ENCODE data around the gene DYNLT4. TPM values are rescaled to one million over a fixed set of nuclear protein-coding genes. Genes with fewer than 3 reads are reported as not detected.

DYNLT4 gene
- total and polyA plus RNA-seq, 2 of the 13 experiments (the other 11 are each of a cell fraction or from before 2014, with no cell fraction given): 0.77 TPM; not detected in 1

GRCh38 chr1:44819608-44820327 is 12.6 kb upstream of the DYNLT4 start (continued):
- TF ChIP-seq NFYB (CRISPR knock-in tag; IDR thresholded peaks at IDR 0.05) (no peak; the same call in 1 of the 2 replicates), KAT8 (CRISPR knock-in tag; IDR thresholded peaks at IDR 0.05) (peak; percentile 69), ZNF331 (CRISPR knock-in tag; IDR thresholded peaks at IDR 0.05) (peak; percentile 61; the same call in 1 of the 2 replicates), ZFP41 (CRISPR knock-in tag; IDR thresholded peaks at IDR 0.05; ENCODE audit: borderline replicate concordance) (peak; percentile 76; the same call in 1 of the 2 replicates), DDIT3 (CRISPR knock-in tag; IDR thresholded peaks at IDR 0.05) (no peak), HDAC6 (IDR thresholded peaks at IDR 0.05; ENCODE audit: low read depth, low read length) (peak; percentile 88; the same call in 1 of the 2 replicates), AGO1 (IDR thresholded peaks at IDR 0.05; ENCODE audit: low read depth, low read length, poor library complexity, severe bottlenecking) (peak; percentile 84), ZNF598 (CRISPR knock-in tag; IDR thresholded peaks at IDR 0.05; ENCODE audit: borderline replicate concordance) (no peak; the same call in none of the 2 replicates), TBP (CRISPR knock-in tag; IDR thresholded peaks at IDR 0.05) (no peak), ELF3 (CRISPR knock-in tag; IDR thresholded peaks at IDR 0.05) (peak; percentile 97), ZKSCAN8 (CRISPR knock-in tag; IDR thresholded peaks at IDR 0.05; ENCODE audit: borderline replicate concordance) (0 out of 2 replicates have a peak, but pooled peaks have one; percentile 55), MEIS1 (CRISPR knock-in tag; IDR thresholded peaks at IDR 0.05; ENCODE audit: borderline replicate concordance) (0 out of 2 replicates have a peak, but pooled peaks have one; percentile 45), ZNF276 (CRISPR knock-in tag; IDR thresholded peaks at IDR 0.05; ENCODE audit: low read depth) (0 out of 2 replicates have a peak, but pooled peaks have one; percentile 53), ZNF704 (CRISPR knock-in tag; IDR thresholded peaks at IDR 0.05; ENCODE audit: borderline replicate concordance) (0 out of 2 replicates have a peak, but pooled peaks have one; percentile 45), MLLT10 (CRISPR knock-in tag; IDR thresholded peaks at IDR 0.05) (no peak), KDM5B (CRISPR knock-in tag; IDR thresholded peaks at IDR 0.05; ENCODE audit: borderline replicate concordance) (peak; percentile 45; the same call in 1 of the 2 replicates), RCOR2 (CRISPR knock-in tag; IDR thresholded peaks at IDR 0.05) (peak; percentile 49; the same call in 1 of the 2 replicates), KDM3A (CRISPR knock-in tag; IDR thresholded peaks at IDR 0.05; ENCODE audit: low read depth) (peak; percentile 67; the same call in 1 of the 2 replicates), PCBP2 (optimal IDR thresholded peaks at IDR 0.05; ENCODE audit: low read depth, low read length, poor library complexity, severe bottlenecking) (no peak), ZBTB25 (CRISPR knock-in tag; IDR thresholded peaks at IDR 0.05) (peak; percentile 82), NR2F2 (IDR thresholded peaks at IDR 0.05; ENCODE audit: borderline replicate concordance, low read depth) (peak; percentile 49), DRAP1 (CRISPR knock-in tag; IDR thresholded peaks at IDR 0.05) (peak; percentile 100), ZSCAN22 (CRISPR knock-in tag; IDR thresholded peaks at IDR 0.05) (0 out of 2 replicates have a peak, but pooled peaks have one; percentile 42), GTF2F1 (IDR thresholded peaks at IDR 0.05; ENCODE audit: low read length) (peak; percentile 99), ZNF567 (CRISPR knock-in tag; IDR thresholded peaks at IDR 0.05; ENCODE audit: borderline replicate concordance) (no peak)
